Progenitor cell of endocrine pancreas (in vitro differentiated cells): ENCODE results near the gene SELENOI. TPM values are rescaled to one million over a fixed set of nuclear protein-coding genes. Genes with fewer than 3 reads are reported as not detected.
A peak's percentile ranks its signal among the peaks of the same experiment; 100 is the strongest.

Source experiments
- DNase-seq: peaks from one replicate; pipeline ENCODE4 v3.0.0; 2021; ENCODE audit warnings: low spot score; ENCODE audit not compliant: unreplicated experiment
- H3K27ac Mint-ChIP-seq: 2 replicates; pipeline ENCODE4 v1.8.0; 2021; ENCODE audit warnings: mild to moderate bottlenecking, moderate library complexity, mixed read lengths
- H3K27me3 Mint-ChIP-seq: 2 replicates; pipeline ENCODE4 v1.8.0; 2021; ENCODE audit warnings: mixed read lengths
- H3K36me3 Mint-ChIP-seq: 2 replicates; pipeline ENCODE4 v1.8.0; 2022; ENCODE audit warnings: mixed read lengths; ENCODE audit not compliant: insufficient read depth
- H3K4me1 Mint-ChIP-seq: 2 replicates; pipeline ENCODE4 v1.8.0; 2021; ENCODE audit warnings: low read depth, mixed read lengths
- H3K4me3 Mint-ChIP-seq: 2 replicates; pipeline ENCODE4 v1.8.0; 2021; ENCODE audit warnings: low read depth, mild to moderate bottlenecking, moderate library complexity, mixed read lengths
- H3K9me3 Mint-ChIP-seq: 2 replicates; pipeline ENCODE4 v1.8.0; 2021; ENCODE audit warnings: low read depth, mixed read lengths
- total RNA-seq: library from RNA; stranded (reverse); gene quantifications from 2 replicates; pipeline ENCODE4 v1.2.1, GENCODE V29; 2021
- TF ChIP-seq, protein P1 (sequence below): fragments of 200-600 bp; sonication (generic); IDR thresholded peaks from one replicate; pipeline ENCODE4 v1.5.0; 2021; ENCODE audit warnings: antibody characterized with exemption, mild to moderate bottlenecking; ENCODE audit not compliant: unreplicated experiment

SELENOI gene
- total RNA-seq, 1 donor from 2014 or later = 46.2 TPM

DNA sequence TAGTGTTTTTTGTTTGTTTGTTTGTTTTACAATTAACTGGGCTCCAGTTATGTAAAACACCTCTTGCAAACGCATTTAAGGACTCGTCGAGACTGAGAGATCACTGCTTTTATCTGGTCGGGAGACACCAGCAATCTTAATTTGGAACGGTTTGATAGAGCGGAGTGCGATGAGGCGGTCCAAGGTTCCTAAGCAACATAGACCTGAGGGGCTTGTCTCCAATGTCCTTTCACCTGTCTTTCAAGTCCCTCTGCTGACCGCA is 729 bp upstream of the SELENOI start:
- DNase-seq = no peak
- Mint-ChIP-seq H3K36me3 (no peaks in the 10 kb centered on the region), H3K27ac (peak overlapping the region; percentile 99), H3K4me1 (peaks cover 31% of the 10 kb centered on the region), H3K27me3 (no peaks in the 10 kb centered on the region), H3K9me3 (no peaks in the 10 kb centered on the region), H3K4me3 (peak overlapping the region; percentile 96)
- TF ChIP-seq, protein P1, sequence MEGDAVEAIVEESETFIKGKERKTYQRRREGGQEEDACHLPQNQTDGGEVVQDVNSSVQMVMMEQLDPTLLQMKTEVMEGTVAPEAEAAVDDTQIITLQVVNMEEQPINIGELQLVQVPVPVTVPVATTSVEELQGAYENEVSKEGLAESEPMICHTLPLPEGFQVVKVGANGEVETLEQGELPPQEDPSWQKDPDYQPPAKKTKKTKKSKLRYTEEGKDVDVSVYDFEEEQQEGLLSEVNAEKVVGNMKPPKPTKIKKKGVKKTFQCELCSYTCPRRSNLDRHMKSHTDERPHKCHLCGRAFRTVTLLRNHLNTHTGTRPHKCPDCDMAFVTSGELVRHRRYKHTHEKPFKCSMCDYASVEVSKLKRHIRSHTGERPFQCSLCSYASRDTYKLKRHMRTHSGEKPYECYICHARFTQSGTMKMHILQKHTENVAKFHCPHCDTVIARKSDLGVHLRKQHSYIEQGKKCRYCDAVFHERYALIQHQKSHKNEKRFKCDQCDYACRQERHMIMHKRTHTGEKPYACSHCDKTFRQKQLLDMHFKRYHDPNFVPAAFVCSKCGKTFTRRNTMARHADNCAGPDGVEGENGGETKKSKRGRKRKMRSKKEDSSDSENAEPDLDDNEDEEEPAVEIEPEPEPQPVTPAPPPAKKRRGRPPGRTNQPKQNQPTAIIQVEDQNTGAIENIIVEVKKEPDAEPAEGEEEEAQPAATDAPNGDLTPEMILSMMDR = no peak

DNA sequence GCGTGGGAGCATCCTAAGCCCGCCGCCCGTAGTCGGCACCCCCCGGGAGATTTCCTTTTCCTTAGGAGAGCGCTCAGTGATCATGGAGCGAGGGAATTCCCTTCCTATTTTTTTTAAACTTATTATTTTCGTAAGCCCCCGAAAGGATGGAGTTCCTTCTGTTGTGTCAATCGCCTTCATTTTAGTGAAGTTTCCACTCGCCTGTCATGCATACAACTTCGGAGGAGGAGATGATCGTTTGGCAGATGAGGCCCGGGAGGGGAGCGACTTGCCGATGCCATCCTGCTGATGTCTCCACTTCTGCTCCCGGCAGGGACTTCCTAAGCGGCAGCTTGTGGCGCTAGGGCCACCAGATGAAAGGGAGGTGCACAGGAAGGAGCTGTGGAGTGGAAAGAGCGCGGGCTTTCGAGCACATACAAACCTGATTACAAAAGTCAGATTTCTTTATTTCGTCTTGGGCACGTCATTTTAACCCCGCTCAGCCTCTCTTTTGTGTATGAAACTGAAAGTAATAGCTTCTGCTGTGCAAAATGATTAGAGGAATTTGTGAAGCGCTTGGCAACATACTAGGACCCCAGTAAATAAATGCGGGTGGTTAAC is 611 bp downstream of the SELENOI start, which contains the start of gene ADGRF3:
Gene ADGRF3, minus strand, starts transcription at position 336 of the 600 bp plus-strand sequence. CDS start 555 bp downstream, outside the sequence.
- H3K36me3 Mint-ChIP-seq = peaks cover 3% of the 10 kb centered on the region
- H3K9me3 Mint-ChIP-seq = no peaks in the 10 kb centered on the region
- peak; percentile 14 for DNase-seq
- peak within 1 kb of the TSS; percentile 99 for H3K27ac Mint-ChIP-seq
- peaks cover 27% of the 10 kb centered on the region for H3K4me1 Mint-ChIP-seq
- H3K27me3 Mint-ChIP-seq = no peaks in the 10 kb centered on the region
- TF ChIP-seq, protein P1 = no peak
- peak within 1 kb of the TSS; percentile 96 for H3K4me3 Mint-ChIP-seq

DNA sequence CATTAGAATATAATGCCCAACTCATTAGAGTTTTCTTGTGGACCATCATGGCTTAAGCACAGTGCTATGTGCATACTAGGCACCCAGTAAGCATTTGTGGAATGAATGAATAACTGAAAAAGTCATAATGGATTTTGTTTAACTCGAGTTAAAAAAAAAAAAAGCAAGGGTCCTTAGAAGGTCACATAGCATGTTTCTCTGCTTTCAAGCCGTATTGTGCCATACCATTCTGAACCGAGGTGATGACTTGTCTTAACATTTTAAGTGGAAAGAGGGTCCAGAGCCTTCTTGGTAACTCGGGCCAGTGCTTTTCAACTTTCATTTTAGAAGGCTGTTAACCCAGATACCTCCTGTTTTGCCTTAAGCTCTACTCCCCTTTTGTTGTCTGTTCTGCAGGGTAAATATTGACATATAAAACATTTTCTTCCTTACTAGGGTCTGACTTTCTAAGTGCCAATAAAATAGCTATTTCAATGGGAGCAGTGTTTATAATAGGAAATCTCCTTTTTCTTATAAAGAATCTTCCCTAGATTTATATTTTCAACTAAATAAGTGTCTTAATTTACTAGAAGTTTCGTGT is 1.4 kb downstream of the SELENOI start:
- Mint-ChIP-seq H3K4me1 (peaks cover 27% of the 10 kb centered on the region), H3K27ac (peak overlapping the region; percentile 98), H3K4me3 (peak overlapping the region; percentile 96), H3K36me3 (peaks cover 4% of the 10 kb centered on the region), H3K27me3 (no peaks in the 10 kb centered on the region), H3K9me3 (no peaks in the 10 kb centered on the region)
- TF ChIP-seq, protein P1 = no peak
- DNase-seq = no peak

DNA sequence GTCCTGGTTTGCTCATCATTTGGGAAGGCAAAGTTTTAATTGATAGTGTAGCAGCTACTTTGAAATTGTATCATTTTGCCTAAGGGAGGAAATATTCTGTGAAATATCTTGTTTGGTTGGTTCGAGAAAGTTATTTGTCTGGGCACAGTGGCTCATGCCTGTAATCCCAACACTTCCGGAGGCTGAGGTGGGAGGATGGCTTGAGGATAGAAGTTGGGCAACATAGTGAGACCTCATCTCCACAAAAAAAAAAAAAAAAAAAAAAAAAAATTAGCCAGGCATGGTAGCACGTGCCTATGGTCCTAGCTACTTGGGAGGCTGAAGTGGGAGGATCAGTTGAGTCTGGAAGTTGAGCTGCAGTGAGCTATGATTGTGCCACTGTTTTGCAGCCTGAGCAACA is 3.7 kb downstream of the SELENOI start:
- no peaks in the 10 kb centered on the region for H3K9me3 Mint-ChIP-seq
- H3K4me1 Mint-ChIP-seq = peaks cover 22% of the 10 kb centered on the region
- TF ChIP-seq, protein P1 = no peak
- no peak overlapping the region for H3K4me3 Mint-ChIP-seq
- no peak for DNase-seq
- no peaks in the 10 kb centered on the region for H3K27me3 Mint-ChIP-seq
- no peak overlapping the region for H3K27ac Mint-ChIP-seq
- H3K36me3 Mint-ChIP-seq = peaks cover 5% of the 10 kb centered on the region

DNA sequence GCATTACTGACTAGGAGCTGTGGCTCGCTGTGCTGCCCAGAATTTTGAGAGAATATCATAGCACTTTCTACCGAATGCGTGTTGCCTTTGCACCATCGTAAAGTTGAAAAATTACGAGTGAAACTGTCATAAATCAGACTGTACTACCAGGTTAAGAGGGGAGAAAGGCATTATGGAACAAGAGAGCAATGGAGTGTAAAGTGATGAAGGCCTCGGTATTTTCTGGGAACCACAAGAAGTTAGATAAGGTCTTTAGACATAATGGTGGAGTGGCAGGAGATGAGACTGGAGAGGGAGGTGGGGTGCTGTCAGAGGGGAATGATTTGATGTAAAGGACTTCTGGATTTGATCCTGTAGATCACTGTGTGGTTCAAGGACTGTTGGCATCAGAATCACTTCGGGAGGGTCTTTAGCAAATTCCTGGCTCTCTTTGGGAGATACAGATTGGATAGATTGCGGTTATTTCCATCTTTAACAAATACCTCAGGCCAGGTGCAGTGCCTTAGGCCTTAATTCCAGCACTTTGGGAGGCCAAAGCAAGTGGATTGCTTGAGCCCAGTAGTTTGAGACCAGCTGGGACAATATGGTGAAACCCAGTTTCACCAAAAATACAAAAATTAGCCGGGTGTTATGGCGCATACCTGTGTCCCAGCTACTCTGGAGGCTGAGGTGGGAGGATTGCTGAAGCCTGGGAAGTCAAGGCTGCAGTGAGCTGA is 5.6 kb downstream of the SELENOI start:
- TF ChIP-seq, protein P1 = no peak
- Mint-ChIP-seq H3K27ac (peak overlapping the region; percentile 69), H3K4me1 (peaks cover 25% of the 10 kb centered on the region), H3K4me3 (no peak overlapping the region), H3K27me3 (no peaks in the 10 kb centered on the region), H3K9me3 (no peaks in the 10 kb centered on the region), H3K36me3 (peaks cover 7% of the 10 kb centered on the region)
- DNase-seq = no peak
